Natural killer cell treated with Interleukin-12 subunit alpha and Interleukin-12 subunit beta and Interleukin-15 and Interleukin-18, amount 100 ng/mL, for 72 hours (primary cell): Measurements from ENCODE around the gene AJM1. TPM values are rescaled to one million over a fixed set of nuclear protein-coding genes. Genes with fewer than 3 reads are reported as not detected.
"Not testable (repeated sequence)": the region's sequence is repeated elsewhere in the genome, so short reads cannot be mapped to it uniquely, and the experiment has no call there.

Experiments
- ATAC-seq, 2 donors: fragments of 150-1000 bp; cut with Tn5 transposase in 1 of 2; sonication (Bioruptor Pico), chemical (Tn5 transposase) in 1 of 2; 2 replicates each; pipeline ENCODE4 v1.10.0; 2021
- DNase-seq: peaks from one replicate; pipeline ENCODE4 v3.0.0; 2022; ENCODE audit warnings: low spot score
- H3K27ac Mint-ChIP-seq, 2 donors: 1 replicate in 1 of 2; 2 replicates in 1 of 2; pipeline ENCODE4 v1.8.0; 2022; ENCODE audit warnings: mixed read lengths in 2 of 2, mild to moderate bottlenecking in 1 of 2, moderate library complexity in 1 of 2
- H3K27me3 Mint-ChIP-seq, 2 donors: 1 replicate in 1 of 2; 2 replicates in 1 of 2; pipeline ENCODE4 v1.8.0; 2022; ENCODE audit warnings: mixed read lengths in 2 of 2
- H3K36me3 Mint-ChIP-seq: one replicate; pipeline ENCODE4 v1.8.0; 2022; ENCODE audit warnings: mixed read lengths
- H3K4me1 Mint-ChIP-seq, 2 donors: 1 replicate in 1 of 2; 2 replicates in 1 of 2; pipeline ENCODE4 v1.8.0; 2022; ENCODE audit warnings: low read depth in 2 of 2, mixed read lengths in 2 of 2, mild to moderate bottlenecking in 1 of 2
- H3K4me3 Mint-ChIP-seq: one replicate; pipeline ENCODE4 v1.8.0; 2022; ENCODE audit warnings: mixed read lengths
- H3K9me3 Mint-ChIP-seq: 2 replicates; pipeline ENCODE4 v1.8.0; 2022; ENCODE audit warnings: mixed read lengths
- total RNA-seq, 2 donors: library from RNA; stranded (reverse); gene quantifications; one replicate each; pipeline ENCODE4 v1.2.3, GENCODE V29; 2022

Gene AJM1
- total RNA-seq: 10 to 100 TPM in 1 of 2 donors, 1 to 10 TPM in 1; 7.8 to 11.2 TPM

DNA sequence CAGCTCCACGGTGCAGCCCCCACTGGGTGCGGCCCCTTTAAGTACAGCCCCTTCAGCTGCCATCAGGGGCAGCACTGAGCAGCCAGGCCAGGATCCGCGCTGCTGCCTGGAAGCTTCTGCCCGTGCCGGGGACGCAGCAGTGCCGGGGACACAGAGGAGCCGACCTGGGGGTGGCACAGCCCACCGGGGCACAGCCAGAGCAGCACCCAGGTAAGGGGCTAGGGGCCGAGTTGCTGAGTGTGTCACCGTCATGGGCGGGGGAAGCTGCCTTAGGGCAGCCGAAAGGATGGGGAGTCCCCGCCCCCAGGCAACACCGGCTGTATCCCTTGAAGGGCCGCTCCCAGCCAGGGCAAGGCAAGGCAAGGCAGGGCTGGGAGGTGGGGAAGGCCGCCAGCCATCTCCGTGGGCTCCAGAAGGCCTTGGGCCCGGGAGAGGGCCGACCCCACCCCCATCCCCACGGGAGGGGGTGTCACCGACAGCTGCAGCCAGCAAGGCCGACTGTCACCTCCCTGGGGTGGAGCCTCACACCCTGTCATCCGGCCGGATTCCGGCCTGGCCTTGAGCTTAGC is at the start of gene AJM1:
TSS of gene AJM1 (plus strand) at position 99 of the 569 bp plus-strand sequence. CDS start 1,937 bp downstream, outside the sequence.
- Mint-ChIP-seq H3K4me1 (peaks cover 5 to 11% of the 10 kb centered on the region in 2 donors), H3K4me3 (peak within 1 kb of the TSS; percentile 86), H3K27ac (peak within 1 kb of the TSS in 1 of 2 donors; percentile 35)
- H3K27me3 Mint-ChIP-seq, H3K36me3 Mint-ChIP-seq, H3K9me3 Mint-ChIP-seq: not testable (repeated sequence)
- DNase-seq: peak; percentile 81
- peak; percentile 88 for ATAC-seq

DNA sequence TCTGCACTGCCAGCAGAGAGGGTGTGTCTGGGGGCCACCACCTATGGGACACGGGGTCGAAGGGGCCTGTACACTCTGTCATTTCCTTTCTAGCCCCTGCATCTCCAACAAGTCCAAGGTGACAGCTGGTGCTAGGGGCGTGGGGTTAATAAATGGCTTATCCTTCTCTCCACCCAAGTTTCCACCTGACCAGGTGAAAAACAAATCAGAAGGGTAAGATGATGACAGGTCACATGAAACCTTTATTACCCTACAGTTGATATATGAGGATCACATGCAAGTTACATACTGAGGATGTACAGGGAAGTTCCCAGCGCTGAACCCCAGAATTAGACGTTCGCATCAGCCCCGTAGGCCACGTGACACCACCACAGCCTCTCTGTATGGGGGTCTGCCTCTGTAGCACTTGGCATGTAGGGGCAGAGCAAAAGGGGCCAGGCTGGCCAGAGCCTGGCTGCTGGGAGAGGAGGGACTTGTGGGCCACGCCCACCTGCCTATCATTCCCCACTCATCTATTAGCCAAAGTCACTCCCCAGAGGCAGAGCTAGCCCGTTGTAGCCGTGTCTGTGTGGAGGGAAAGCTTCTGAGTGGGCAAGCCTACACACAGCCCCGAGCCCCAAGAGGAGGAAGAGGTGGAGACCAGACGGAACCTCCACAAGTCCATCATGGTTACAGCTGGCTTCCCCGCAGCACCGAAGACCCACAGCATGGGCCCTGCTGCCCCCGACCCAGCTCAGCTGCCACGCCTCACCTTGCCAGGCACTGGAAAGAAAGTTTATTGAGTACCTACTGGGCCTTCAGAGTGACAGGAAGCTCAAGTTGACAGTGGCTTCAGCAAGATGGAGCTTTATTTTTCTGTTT is 49.0 kb upstream of the AJM1 start:
- DNase-seq (no peak), ATAC-seq (no peak)
- Mint-ChIP-seq H3K27ac (no peak overlapping the region), H3K4me1 (peaks cover 10 to 13% of the 10 kb centered on the region in 2 donors), H3K27me3 (peaks cover 0 to 6% of the 10 kb centered on the region in 2 donors), H3K9me3 (no peaks in the 10 kb centered on the region), H3K36me3 (no peaks in the 10 kb centered on the region), H3K4me3 (no peak overlapping the region)

GRCh38 chr9:136794281-136794999 is 47.8 kb upstream of the AJM1 start:
- Mint-ChIP-seq H3K27ac (no peak overlapping the region), H3K9me3 (no peaks in the 10 kb centered on the region), H3K4me3 (no peak overlapping the region), H3K36me3 (no peaks in the 10 kb centered on the region), H3K4me1 (peaks cover 3 to 5% of the 10 kb centered on the region in 2 donors), H3K27me3 (peaks cover 0 to 6% of the 10 kb centered on the region in 2 donors)
- ATAC-seq (no peak), DNase-seq (no peak)

DNA sequence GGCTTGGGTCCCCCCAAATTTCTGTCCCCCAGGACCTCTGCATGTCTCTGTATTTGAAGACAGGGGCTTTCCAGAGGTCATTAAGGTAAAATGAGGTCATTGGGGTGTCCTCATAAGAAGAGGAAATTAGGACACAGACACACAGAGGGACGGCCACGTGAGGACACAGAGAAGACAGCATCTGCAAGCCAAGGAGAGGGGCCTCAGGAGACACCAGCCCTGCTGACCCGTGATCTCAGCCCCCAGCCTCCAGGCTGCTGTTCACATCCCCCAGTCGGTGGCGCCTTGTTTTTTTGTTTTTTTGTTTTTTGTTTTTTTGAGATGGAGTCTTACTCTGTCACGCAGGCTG is 47.3 kb upstream of the AJM1 start:
- ATAC-seq: no peak
- DNase-seq: no peak
- Mint-ChIP-seq H3K4me3 (no peak overlapping the region), H3K27ac (no peak overlapping the region), H3K4me1 (peaks cover 3 to 6% of the 10 kb centered on the region in 2 donors), H3K9me3 (no peaks in the 10 kb centered on the region), H3K27me3 (peaks cover 0 to 6% of the 10 kb centered on the region in 2 donors), H3K36me3 (no peaks in the 10 kb centered on the region)

DNA sequence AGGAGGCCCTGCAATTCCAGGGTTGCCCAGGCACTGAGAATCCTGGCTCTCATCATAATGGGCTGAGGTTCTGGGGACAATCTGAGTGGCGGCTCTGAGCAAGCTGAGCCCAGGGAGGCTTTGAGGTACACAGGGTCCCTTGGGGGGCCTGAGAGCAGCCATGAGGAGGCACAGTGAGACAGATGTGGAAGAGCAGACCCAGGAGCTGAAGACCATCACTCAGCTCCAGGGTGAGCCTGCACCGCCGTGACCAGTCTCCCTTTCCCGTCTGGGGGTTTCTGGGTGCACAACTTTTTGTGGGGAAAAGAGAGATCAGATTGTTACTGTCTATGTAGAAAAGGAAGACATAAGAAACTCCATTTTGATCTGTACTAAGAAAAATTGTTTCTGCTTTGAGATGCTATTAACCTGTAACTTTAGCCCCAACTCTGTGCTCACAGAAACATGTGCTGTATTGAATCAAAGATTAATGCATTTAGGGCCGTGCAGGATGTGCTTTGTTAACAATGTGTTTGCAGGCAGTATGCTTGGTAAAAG is 46.0 kb upstream of the AJM1 start, which contains the start of gene CCDC183:
TSS of gene CCDC183 (plus strand) at position 101 of the 537 bp plus-strand sequence. CDS start at position 161, 60 bp downstream.
- no peak for ATAC-seq
- Mint-ChIP-seq H3K9me3 (no peaks in the 10 kb centered on the region), H3K27ac (no peak within 1 kb of the TSS)

GRCh38 chr9:136796775-136797347 is 45.4 kb upstream of the AJM1 start:
- not testable (repeated sequence) for ATAC-seq, H3K4me3 Mint-ChIP-seq, H3K4me1 Mint-ChIP-seq, H3K27me3 Mint-ChIP-seq, H3K27ac Mint-ChIP-seq, DNase-seq, H3K36me3 Mint-ChIP-seq, H3K9me3 Mint-ChIP-seq

More for the DNA sequence above, 46.0 kb upstream of the AJM1 start, which contains the start of gene CCDC183:
- H3K27me3 Mint-ChIP-seq: peaks cover 0 to 6% of the 10 kb centered on the region in 2 donors
- H3K4me1 Mint-ChIP-seq: peaks cover 5% of the 10 kb centered on the region in 2 donors
- H3K4me3 Mint-ChIP-seq: no peak within 1 kb of the TSS
- H3K36me3 Mint-ChIP-seq: no peaks in the 10 kb centered on the region
- DNase-seq: no peak

- ATAC-seq (no peak), DNase-seq (no peak)
- H3K4me1 Mint-ChIP-seq: peaks cover 5% of the 10 kb centered on the region in 2 donors
- peaks cover 0 to 6% of the 10 kb centered on the region in 2 donors for H3K27me3 Mint-ChIP-seq
- H3K27ac Mint-ChIP-seq: no peak overlapping the region
- H3K36me3 Mint-ChIP-seq: no peaks in the 10 kb centered on the region
- H3K4me3 Mint-ChIP-seq: no peak overlapping the region
- no peaks in the 10 kb centered on the region for H3K9me3 Mint-ChIP-seq
Measured at GRCh38 chr9:136798708-136799078, 43.6 kb upstream of the AJM1 start.

DNA sequence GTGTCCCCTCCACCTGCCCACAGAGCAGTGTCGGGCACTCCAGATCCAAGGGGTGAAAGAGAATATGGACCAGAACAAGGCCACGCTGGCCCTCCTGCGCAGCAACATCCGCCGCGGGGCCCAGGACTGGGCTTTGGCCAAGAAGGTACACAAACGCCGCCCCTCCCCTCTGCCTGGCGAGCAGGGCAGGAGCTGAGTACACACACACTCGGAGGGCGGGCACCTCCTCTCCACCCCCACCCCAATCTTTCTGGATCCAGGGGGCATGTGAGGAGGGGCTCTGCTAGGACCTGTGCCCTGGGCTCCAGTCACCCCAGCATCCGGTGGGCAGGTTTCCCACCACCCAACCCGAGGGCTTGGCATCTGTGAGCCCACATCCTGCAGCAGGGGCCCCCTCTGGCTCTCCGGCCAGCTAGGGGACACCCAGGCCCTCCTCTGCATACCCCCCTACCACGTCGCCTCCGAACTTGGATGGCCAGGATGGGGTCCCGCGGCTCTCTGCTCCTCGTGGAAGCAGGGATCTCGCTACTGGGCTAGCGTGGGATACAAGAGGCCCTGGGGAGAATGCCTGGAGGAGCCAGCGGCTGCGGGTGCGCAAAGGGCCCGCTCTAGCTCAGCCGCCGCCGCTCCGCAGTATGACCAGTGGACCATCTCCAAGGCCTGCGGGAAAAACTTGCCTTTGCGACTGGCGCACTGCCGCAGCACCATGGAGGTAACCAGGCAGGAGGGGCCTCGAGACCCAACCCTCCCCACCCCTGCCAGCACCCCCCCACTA is 43.0 kb upstream of the AJM1 start:
- H3K4me1 Mint-ChIP-seq: peaks cover 5 to 8% of the 10 kb centered on the region in 2 donors
- H3K36me3 Mint-ChIP-seq: no peaks in the 10 kb centered on the region
- H3K4me3 Mint-ChIP-seq: no peak overlapping the region
- DNase-seq: no peak
- H3K9me3 Mint-ChIP-seq: no peaks in the 10 kb centered on the region
- no peak for ATAC-seq
- no peak overlapping the region for H3K27ac Mint-ChIP-seq
- peaks cover 0 to 6% of the 10 kb centered on the region in 2 donors for H3K27me3 Mint-ChIP-seq

DNA sequence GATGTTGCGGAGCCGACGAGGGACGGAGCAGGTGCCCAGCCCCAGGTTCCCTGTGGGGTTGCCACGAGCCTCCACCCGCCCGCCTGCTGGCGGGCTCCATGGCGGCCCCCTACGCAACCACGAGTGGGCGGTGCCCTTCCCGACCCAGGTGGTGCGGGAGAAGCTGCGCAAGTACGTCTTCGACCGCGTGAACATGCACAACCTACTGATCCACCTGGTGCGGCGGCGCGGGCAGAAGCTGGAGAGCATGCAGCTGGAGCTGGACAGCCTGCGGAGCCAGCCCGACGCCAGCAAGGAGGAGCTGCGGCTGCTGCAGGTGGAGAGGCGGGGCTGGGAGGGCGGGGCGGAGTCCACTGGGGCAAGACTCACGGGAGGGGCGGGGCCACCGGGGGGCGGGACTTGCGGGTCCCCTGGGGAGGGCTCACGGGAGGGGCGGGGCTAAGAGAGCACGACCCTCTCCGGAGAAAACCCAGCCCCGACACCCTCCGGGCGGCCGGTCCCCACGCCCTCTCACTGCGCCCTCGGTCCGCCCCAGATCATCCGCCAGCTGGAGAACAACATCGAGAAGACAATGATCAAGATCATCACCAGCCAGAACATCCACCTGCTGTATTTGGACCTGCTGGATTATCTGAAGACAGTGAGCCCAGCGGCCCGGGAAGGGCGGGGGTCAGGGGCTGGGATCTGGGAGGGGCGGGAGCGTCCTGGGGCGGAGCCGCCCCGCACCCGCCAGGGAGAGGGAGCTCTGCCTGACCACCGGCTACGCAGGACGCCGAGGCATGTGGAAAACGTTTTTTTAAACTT is 42.2 kb upstream of the AJM1 start:
- Mint-ChIP-seq H3K9me3 (no peaks in the 10 kb centered on the region), H3K36me3 (no peaks in the 10 kb centered on the region), H3K27me3 (peaks cover 0 to 6% of the 10 kb centered on the region in 2 donors), H3K27ac (no peak overlapping the region), H3K4me3 (peak overlapping the region; percentile 60), H3K4me1 (peaks cover 5 to 8% of the 10 kb centered on the region in 2 donors)
- DNase-seq (peak; percentile 81), ATAC-seq (peak; percentile 85 to 91)

- H3K4me3 Mint-ChIP-seq: no peak overlapping the region
- no peak for ATAC-seq
- no peaks in the 10 kb centered on the region for H3K9me3 Mint-ChIP-seq
- peaks cover 5 to 8% of the 10 kb centered on the region in 2 donors for H3K4me1 Mint-ChIP-seq
- no peak overlapping the region for H3K27ac Mint-ChIP-seq
- no peak for DNase-seq
- no peaks in the 10 kb centered on the region for H3K36me3 Mint-ChIP-seq
- H3K27me3 Mint-ChIP-seq: no peaks in the 10 kb centered on the region
Measured at GRCh38 chr9:136802321-136802720, 40.0 kb upstream of the AJM1 start.

- not testable (repeated sequence) for H3K9me3 Mint-ChIP-seq, H3K4me3 Mint-ChIP-seq, H3K4me1 Mint-ChIP-seq, ATAC-seq, H3K36me3 Mint-ChIP-seq, H3K27me3 Mint-ChIP-seq, DNase-seq
- H3K27ac Mint-ChIP-seq: peak overlapping the region in 1 of 2 donors; percentile 32
Measured at GRCh38 chr9:136803009-136803550, 39.2 kb upstream of the AJM1 start.
